PC-9 (cell line): ENCODE results near the gene SLC38A1.

Source experiments
- CTCF ChIP-seq: fragments of 200-600 bp; sonication (generic); conservative IDR thresholded peaks from 2 replicates; pipeline ENCODE4 v1.6.1; 2017; ENCODE audit warnings: mixed run types, antibody characterized with exemption, mild to moderate bottlenecking, moderate library complexity
- EZH2 ChIP-seq: fragments of 200-600 bp; sonication (generic); IDR thresholded peaks from 2 replicates; pipeline ENCODE4 v1.8.0; 2017; ENCODE audit warnings: antibody characterized with exemption, low read depth

GRCh38 chr12:46159309-46159901 lies 109.4 kb downstream of the SLC38A1 start:
- TF ChIP-seq CTCF (no peak), EZH2 (no peak)
